NT2/D1 (cell line): ENCODE results near the gene ONECUT2.

Experiments
- SUZ12 ChIP-seq: IDR thresholded peaks from 2 replicates; pipeline ENCODE4 v1.6.1; 2011; ENCODE audit not compliant: insufficient read length, insufficient read depth; ENCODE audit errors: extremely low read depth
- YY1 ChIP-seq: IDR thresholded peaks from 2 replicates; pipeline ENCODE4 v1.6.1; 2011; ENCODE audit not compliant: insufficient read length, insufficient read depth
- ZNF274 ChIP-seq: IDR thresholded peaks from 2 replicates; pipeline ENCODE4 v1.6.1; 2011; ENCODE audit warnings: mild to moderate bottlenecking, low read depth, low read length

DNA sequence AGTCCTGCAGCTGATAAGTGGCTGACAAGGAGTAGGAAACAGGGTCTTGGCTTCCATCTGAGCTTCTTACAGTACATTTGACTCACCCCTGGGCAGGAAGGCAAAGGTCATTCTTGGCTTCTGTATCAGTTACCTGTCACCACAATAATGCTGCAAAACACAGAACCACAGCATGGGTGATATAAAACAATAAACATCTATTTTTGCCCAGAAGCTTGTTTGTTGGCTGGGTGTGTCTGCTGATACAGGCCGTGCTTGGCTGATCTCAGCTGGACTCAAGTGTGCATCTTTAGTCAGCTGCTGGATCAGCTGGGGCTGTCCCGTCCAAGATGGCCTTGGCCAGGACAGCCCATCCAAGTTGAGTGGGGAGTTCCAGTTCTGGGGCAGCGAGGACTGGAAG is 34.7 kb downstream of the ONECUT2 start:
- TF ChIP-seq ZNF274 (no peak), YY1 (no peak), SUZ12 (no peak)
